Transverse colon (tissue), 3 donors: ENCODE data around the gene AKAP6.

Source experiments
- POLR2A ChIP-seq: fragments of 450-650 bp; IDR thresholded peaks from one replicate; pipeline ENCODE4 v1.6.1; 2016; ENCODE audit warnings: antibody characterized with exemption, mild to moderate bottlenecking, moderate library complexity
- TF ChIP-seq, protein P1 (sequence below), 5 experiments: fragments of 200-600 bp in 3 of 5; fragments of 450-650 bp in 2 of 5; sonication (generic) in 3 of 5; IDR thresholded peaks; 1 replicate in 2 of 5; 2 replicates in 3 of 5; pipeline ENCODE4 v1.5.1; 2016 to 2017; ENCODE audit warnings: antibody characterized with exemption in 5 of 5, inconsistent platforms in 3 of 5, mild to moderate bottlenecking in 2 of 5, moderate library complexity in 1 of 5

DNA sequence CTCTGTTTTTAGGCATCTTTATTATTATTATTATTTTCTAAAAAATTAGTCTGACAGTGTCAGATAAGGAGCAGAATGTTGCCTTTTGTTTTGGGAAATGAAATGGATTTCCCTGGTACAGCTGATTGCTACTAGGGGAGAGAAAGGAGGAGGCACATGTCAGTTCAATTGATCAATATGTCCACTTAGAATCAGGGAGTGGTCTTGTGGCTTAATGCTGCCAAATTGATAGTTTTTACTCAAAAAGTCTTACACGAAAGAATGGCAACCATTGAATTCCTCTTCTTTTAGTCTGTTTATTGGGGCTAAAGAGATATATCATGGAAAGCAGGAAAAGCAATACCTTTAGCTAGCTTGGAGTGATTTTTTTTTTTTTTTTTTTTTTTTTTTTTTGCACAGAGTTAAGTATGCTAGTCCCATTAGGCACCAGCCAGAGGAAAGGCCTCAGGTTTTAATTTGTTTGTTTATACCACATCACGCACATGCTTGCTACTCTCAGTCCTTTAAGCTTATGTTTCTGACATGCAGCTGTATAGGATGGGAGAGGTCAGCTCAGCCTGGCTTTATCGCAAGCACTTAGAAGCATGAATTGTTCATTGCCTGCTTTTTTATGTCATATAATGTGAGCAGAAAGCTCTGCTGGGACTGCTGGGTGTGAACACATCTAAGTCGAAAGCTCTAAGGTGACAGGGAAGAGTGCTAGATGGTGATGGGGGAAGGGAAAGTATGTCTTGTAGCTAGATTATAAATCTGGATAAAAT, 1.4 kb downstream of the AKAP6 start:
- TF ChIP-seq POLR2A = no peak
- TF ChIP-seq, protein P1, sequence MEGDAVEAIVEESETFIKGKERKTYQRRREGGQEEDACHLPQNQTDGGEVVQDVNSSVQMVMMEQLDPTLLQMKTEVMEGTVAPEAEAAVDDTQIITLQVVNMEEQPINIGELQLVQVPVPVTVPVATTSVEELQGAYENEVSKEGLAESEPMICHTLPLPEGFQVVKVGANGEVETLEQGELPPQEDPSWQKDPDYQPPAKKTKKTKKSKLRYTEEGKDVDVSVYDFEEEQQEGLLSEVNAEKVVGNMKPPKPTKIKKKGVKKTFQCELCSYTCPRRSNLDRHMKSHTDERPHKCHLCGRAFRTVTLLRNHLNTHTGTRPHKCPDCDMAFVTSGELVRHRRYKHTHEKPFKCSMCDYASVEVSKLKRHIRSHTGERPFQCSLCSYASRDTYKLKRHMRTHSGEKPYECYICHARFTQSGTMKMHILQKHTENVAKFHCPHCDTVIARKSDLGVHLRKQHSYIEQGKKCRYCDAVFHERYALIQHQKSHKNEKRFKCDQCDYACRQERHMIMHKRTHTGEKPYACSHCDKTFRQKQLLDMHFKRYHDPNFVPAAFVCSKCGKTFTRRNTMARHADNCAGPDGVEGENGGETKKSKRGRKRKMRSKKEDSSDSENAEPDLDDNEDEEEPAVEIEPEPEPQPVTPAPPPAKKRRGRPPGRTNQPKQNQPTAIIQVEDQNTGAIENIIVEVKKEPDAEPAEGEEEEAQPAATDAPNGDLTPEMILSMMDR (IDR thresholded peaks at IDR 0.05) = no peak
